Measurements from ENCODE around the gene FGF14.

FGF14 gene

DNA sequence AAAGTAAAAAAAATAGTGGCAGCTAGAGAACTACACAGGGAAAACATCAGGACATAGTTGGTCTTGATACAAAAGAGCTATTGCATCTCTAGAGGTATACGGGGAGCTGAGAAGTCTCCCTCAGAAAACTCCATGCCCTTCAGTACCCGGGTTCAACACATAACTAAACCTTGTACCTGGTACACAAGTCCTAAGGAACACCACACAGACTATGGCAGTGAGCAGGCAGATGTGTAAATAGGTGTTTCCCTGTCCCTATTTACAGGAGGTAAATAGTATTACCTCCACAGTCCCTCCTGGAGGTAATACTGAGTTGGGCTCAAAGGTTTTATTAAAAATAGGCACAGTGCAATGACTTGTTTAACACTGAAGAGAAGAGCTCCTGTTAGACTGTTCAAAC, 5.9 kb downstream of the FGF14 start:
- no peak overlapping the region for H2AFZ ChIP-seq (ENCODE audit: low read length, unreplicated experiment)
- H3K79me2 ChIP-seq (ENCODE audit: control insufficient read depth, insufficient read depth, low read length, unreplicated experiment): no peaks in the 10 kb centered on the region
- no peak overlapping the region for H3K4me3 ChIP-seq (ENCODE audit: low read depth, low read length)
- no peaks in the 10 kb centered on the region for H3K27me3 ChIP-seq (ENCODE audit: insufficient read depth, low read length)
- H3K27ac ChIP-seq (ENCODE audit: low read depth, low read length): no peak overlapping the region
- no peaks in the 10 kb centered on the region for H3K36me3 ChIP-seq (ENCODE audit: insufficient read depth, low read length)
- H3K4me1 ChIP-seq (ENCODE audit: control insufficient read depth, insufficient read depth, low read length, unreplicated experiment): peaks cover 19% of the 10 kb centered on the region

DNA sequence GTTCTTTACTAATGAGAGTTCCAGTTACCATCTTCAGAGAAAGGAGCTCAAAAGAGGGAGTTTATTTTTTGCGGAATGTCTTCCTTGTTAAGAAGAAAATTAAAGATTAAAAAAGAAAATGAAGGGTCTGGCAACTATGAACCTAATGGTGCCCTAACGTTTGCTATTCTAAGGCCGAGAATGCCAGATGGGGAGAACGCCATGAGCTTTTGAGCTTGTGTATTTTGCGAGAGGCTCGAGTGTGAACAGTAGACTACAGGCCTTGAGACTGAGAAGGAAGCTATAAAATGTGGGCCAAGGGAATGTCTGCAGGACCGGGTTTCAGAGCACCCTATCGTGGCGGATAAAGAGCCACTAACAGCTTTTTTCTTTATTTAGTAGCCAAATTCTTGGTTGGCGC, 6.7 kb downstream of the FGF14 start:
- H2AFZ ChIP-seq (ENCODE audit: low read length, unreplicated experiment): peak overlapping the region; percentile 94
- H3K79me2 ChIP-seq (ENCODE audit: control insufficient read depth, insufficient read depth, low read length, unreplicated experiment): no peaks in the 10 kb centered on the region
- peak overlapping the region; percentile 87 for H3K4me3 ChIP-seq (ENCODE audit: low read depth, low read length)
- no peak overlapping the region for H3K27ac ChIP-seq (ENCODE audit: low read depth, low read length)
- H3K36me3 ChIP-seq (ENCODE audit: insufficient read depth, low read length): no peaks in the 10 kb centered on the region
- H3K4me1 ChIP-seq (ENCODE audit: control insufficient read depth, insufficient read depth, low read length, unreplicated experiment): peaks cover 19% of the 10 kb centered on the region
- H3K27me3 ChIP-seq (ENCODE audit: insufficient read depth, low read length): no peaks in the 10 kb centered on the region

DNA sequence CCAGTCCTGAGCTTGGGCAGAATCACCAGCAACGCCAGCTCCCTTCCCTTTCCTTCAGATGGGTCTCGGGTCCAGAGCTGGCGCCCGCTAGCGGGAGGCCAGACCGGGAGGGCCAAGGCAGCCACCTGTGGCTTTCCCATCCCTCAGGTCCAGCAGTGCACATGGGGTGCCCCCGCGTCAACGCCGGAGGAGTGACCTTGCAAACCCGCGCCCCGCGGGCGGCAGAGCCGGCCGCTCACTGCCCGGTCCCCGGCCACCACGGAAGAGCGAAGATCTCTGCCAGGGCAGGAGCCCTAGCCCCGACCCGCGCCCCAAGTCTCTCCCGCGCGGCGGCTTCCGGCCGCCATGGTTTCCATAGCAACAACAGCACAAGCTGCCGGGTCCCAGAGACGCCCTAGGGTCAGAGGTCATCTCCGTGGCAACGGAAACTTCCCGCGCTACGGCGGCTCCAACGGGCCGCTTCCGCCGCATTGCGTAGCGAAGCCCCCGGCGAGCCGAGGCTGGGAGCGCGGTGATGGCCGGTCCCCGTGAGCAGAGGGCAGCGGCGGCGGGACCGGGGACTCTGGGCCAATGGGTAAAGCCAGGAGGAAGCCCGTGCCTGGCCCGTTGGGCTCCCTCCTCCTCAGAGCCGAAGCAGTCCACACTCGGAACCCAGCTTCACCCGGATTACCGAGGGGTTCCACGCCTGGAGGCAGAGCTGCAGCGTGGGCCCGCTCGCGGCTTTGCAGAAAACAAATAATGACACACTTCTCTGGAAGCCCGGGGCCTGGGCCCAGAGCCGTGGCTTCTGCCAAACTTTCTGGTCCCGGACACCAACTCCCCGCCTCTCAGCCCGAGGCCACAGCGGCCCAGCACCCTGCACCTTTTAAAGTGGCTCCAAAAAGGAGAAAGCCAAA, 7.4 kb downstream of the FGF14 start:
- peak overlapping the region; percentile 87 for H3K4me3 ChIP-seq (ENCODE audit: low read depth, low read length)
- H3K27ac ChIP-seq (ENCODE audit: low read depth, low read length): peak overlapping the region; percentile 58

DNA sequence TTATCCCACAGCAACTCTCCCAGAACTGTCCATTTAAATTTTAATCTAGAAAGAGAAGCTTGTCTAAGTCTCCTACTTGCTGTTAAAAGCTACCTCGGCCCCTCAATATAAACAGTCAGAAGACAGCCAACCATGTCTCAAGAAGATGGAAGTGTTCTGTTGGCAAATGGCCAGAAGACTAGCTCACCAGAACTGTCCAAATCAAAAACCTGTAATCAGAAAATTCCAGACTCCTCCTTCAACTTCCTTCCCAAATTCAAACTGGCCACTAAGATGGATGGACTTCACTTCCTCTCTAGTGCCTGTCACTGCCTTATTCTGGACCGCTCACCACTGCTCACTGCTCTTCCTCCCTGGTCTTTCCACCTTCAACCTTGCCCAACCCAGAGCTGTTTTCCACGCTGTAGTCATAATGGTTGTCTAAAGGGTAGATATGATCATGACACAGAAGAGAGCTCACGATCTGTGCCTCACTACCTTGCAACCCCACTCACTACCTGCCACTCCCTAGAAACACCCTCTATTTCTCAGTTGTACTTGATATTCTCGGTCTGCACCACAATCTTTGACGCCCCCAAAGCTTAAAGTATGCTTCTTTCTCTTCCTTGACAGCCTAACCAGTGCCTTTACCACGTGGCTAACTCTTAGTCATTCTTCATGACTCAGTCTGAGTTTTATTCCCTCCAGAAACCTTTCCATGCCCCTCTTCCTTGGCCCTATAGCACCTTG, 9.2 kb downstream of the FGF14 start:
- Histone ChIP-seq H3K36me3 (ENCODE audit: insufficient read depth, low read length) (no peaks in the 10 kb centered on the region), H3K27ac (ENCODE audit: low read depth, low read length) (no peak overlapping the region), H3K27me3 (ENCODE audit: insufficient read depth, low read length) (no peaks in the 10 kb centered on the region), H2AFZ (ENCODE audit: low read length, unreplicated experiment) (no peak overlapping the region), H3K79me2 (ENCODE audit: control insufficient read depth, insufficient read depth, low read length, unreplicated experiment) (no peaks in the 10 kb centered on the region), H3K4me1 (ENCODE audit: control insufficient read depth, insufficient read depth, low read length, unreplicated experiment) (peaks cover 14% of the 10 kb centered on the region), H3K4me3 (ENCODE audit: low read depth, low read length) (no peak overlapping the region)

More for the DNA sequence above, 7.4 kb downstream of the FGF14 start:
- no peaks in the 10 kb centered on the region for H3K36me3 ChIP-seq (ENCODE audit: insufficient read depth, low read length)
- H2AFZ ChIP-seq (ENCODE audit: low read length, unreplicated experiment): peak overlapping the region; percentile 94
- H3K4me1 ChIP-seq (ENCODE audit: control insufficient read depth, insufficient read depth, low read length, unreplicated experiment): peaks cover 17% of the 10 kb centered on the region
- H3K79me2 ChIP-seq (ENCODE audit: control insufficient read depth, insufficient read depth, low read length, unreplicated experiment): no peaks in the 10 kb centered on the region
- H3K27me3 ChIP-seq (ENCODE audit: insufficient read depth, low read length): no peaks in the 10 kb centered on the region

DNA sequence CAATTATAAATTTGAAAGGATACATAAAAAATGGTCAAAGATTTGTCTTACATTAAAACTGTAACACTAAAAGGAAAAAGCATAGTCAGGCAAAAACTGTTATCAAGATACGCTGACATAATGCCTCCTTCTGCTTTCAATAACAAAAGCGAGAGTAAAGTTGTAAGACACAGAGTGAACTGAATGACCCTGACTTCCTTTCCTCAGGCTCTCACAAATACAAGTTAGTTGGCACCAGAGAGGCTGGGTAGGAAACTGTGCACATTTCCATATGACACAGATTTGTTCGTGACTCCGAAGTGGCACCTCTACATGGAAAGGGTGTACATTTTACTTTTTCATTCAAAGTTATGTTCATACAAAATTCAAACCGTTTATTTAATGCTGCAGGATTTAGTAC, 15.4 kb downstream of the FGF14 start:
- Histone ChIP-seq H3K4me1 (ENCODE audit: control insufficient read depth, insufficient read depth, low read length, unreplicated experiment) (no peaks in the 10 kb centered on the region), H3K36me3 (ENCODE audit: insufficient read depth, low read length) (no peaks in the 10 kb centered on the region), H3K27me3 (ENCODE audit: insufficient read depth, low read length) (no peaks in the 10 kb centered on the region), H3K27ac (ENCODE audit: low read depth, low read length) (no peak overlapping the region), H3K4me3 (ENCODE audit: low read depth, low read length) (no peak overlapping the region), H3K79me2 (ENCODE audit: control insufficient read depth, insufficient read depth, low read length, unreplicated experiment) (no peaks in the 10 kb centered on the region), H2AFZ (ENCODE audit: low read length, unreplicated experiment) (no peak overlapping the region)

DNA sequence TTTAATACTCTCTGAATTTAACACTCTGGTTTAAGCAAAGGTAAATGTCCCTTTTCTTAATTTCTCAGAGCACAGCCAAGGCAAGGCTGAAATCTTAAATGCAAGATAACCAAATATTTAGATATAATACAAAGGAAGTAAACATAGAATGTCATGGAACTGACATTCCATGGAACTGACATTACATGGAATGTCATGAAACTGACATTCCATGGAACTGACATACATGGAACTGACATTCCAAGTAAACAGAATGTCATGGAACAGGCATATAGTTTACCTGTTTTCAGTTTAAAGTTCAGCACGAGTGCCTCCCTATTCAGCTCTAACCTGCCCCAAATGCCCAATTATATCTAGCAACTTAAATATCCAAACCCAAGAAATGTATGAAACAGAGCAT, 21.8 kb downstream of the FGF14 start:
- H3K79me2 ChIP-seq (ENCODE audit: control insufficient read depth, insufficient read depth, low read length, unreplicated experiment): no peaks in the 10 kb centered on the region
- H3K27me3 ChIP-seq (ENCODE audit: insufficient read depth, low read length): no peaks in the 10 kb centered on the region
- H3K4me1 ChIP-seq (ENCODE audit: control insufficient read depth, insufficient read depth, low read length, unreplicated experiment): no peaks in the 10 kb centered on the region
- no peak overlapping the region for H3K27ac ChIP-seq (ENCODE audit: low read depth, low read length)
- no peak overlapping the region for H2AFZ ChIP-seq (ENCODE audit: low read length, unreplicated experiment)
- H3K36me3 ChIP-seq (ENCODE audit: insufficient read depth, low read length): no peaks in the 10 kb centered on the region
- no peak overlapping the region for H3K4me3 ChIP-seq (ENCODE audit: low read depth, low read length)

DNA sequence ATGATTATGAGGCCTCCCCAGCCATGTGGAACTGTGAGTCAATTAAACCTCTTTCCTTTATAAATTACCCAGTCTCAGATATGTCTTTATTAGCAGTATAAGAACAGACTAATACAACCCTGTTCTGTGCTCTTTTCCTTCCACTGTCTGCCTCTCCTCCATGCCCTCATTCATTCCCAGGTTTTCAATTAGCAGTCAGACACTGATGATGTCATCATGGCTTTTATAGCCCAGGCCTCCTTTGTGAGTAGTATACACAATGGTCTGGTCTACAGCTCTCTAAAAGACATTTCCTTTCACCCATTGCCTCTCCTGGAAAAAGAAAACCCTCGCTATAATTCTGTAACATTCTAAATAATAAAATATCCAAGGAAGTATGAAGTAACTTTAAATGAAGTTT, 25.5 kb downstream of the FGF14 start:
- Histone ChIP-seq H2AFZ (ENCODE audit: low read length, unreplicated experiment) (no peak overlapping the region), H3K4me1 (ENCODE audit: control insufficient read depth, insufficient read depth, low read length, unreplicated experiment) (no peaks in the 10 kb centered on the region), H3K36me3 (ENCODE audit: insufficient read depth, low read length) (no peaks in the 10 kb centered on the region), H3K79me2 (ENCODE audit: control insufficient read depth, insufficient read depth, low read length, unreplicated experiment) (no peaks in the 10 kb centered on the region), H3K4me3 (ENCODE audit: low read depth, low read length) (no peak overlapping the region), H3K27me3 (ENCODE audit: insufficient read depth, low read length) (no peaks in the 10 kb centered on the region), H3K27ac (ENCODE audit: low read depth, low read length) (no peak overlapping the region)

DNA sequence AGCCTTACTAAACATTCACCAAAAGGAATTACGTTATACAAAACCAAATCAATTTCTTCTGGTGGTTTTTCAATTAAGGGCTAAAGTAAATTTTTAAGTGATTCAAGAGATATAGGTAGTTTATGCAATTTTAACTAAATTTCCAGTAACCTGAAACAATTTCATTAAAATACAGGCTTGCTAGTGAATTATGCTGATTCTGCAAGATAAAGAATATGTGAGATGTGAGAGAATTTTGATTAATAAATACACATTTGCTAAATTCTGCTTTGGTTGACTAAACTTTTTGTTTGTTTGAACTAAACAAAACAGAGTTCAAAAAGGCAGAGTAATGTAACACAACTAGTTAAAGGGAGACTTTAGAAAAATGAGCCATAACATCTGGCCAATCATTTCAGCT, 27.1 kb downstream of the FGF14 start:
- no peaks in the 10 kb centered on the region for H3K27me3 ChIP-seq (ENCODE audit: insufficient read depth, low read length)
- no peaks in the 10 kb centered on the region for H3K4me1 ChIP-seq (ENCODE audit: control insufficient read depth, insufficient read depth, low read length, unreplicated experiment)
- no peak overlapping the region for H3K4me3 ChIP-seq (ENCODE audit: low read depth, low read length)
- H3K79me2 ChIP-seq (ENCODE audit: control insufficient read depth, insufficient read depth, low read length, unreplicated experiment): no peaks in the 10 kb centered on the region
- H2AFZ ChIP-seq (ENCODE audit: low read length, unreplicated experiment): no peak overlapping the region
- no peak overlapping the region for H3K27ac ChIP-seq (ENCODE audit: low read depth, low read length)
- H3K36me3 ChIP-seq (ENCODE audit: insufficient read depth, low read length): no peaks in the 10 kb centered on the region

DNA sequence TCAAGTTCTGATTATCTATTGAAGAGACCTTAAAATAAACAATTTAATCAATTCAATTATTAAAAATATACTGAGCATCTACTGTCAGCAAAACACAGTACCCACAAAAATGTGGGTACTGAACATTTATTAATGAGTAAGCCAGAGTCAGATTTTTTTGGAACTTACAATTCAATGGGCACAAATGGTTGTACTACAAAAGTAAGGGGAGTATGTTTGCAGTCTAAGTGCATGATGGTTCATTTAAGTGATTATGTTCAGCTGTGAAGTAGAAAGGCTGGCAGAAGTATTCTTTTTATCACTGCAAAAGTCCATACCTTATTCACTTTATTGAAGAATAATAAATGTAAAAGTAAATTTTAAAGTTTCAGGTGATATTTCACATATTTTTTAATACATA, 27.6 kb downstream of the FGF14 start:
- H3K27ac ChIP-seq (ENCODE audit: low read depth, low read length): no peak overlapping the region
- H3K4me3 ChIP-seq (ENCODE audit: low read depth, low read length): no peak overlapping the region
- no peaks in the 10 kb centered on the region for H3K4me1 ChIP-seq (ENCODE audit: control insufficient read depth, insufficient read depth, low read length, unreplicated experiment)
- H3K79me2 ChIP-seq (ENCODE audit: control insufficient read depth, insufficient read depth, low read length, unreplicated experiment): no peaks in the 10 kb centered on the region
- no peaks in the 10 kb centered on the region for H3K27me3 ChIP-seq (ENCODE audit: insufficient read depth, low read length)
- H3K36me3 ChIP-seq (ENCODE audit: insufficient read depth, low read length): no peaks in the 10 kb centered on the region
- no peak overlapping the region for H2AFZ ChIP-seq (ENCODE audit: low read length, unreplicated experiment)

DNA sequence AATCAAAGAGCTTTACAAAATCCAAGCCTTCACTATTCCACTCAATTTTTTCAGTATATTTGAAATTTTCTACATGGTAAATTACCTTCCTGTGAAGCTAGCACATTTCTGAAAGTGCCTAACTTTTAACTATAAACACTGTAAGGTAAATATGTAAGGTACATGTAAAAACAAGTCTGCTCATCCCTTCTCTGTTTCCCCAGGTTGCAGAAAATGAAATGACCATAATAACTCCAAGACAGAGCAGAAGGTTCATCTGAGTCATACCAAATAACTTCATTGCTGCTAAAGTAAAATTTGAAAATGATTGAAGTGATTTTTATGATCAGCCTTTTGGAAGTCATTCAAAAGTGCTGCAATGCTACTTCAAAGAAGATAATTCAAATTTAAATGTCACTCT, 28.6 kb downstream of the FGF14 start:
- no peaks in the 10 kb centered on the region for H3K36me3 ChIP-seq (ENCODE audit: insufficient read depth, low read length)
- no peak overlapping the region for H3K27ac ChIP-seq (ENCODE audit: low read depth, low read length)
- H2AFZ ChIP-seq (ENCODE audit: low read length, unreplicated experiment): no peak overlapping the region
- peaks cover 2% of the 10 kb centered on the region for H3K4me1 ChIP-seq (ENCODE audit: control insufficient read depth, insufficient read depth, low read length, unreplicated experiment)
- no peaks in the 10 kb centered on the region for H3K27me3 ChIP-seq (ENCODE audit: insufficient read depth, low read length)
- no peaks in the 10 kb centered on the region for H3K79me2 ChIP-seq (ENCODE audit: control insufficient read depth, insufficient read depth, low read length, unreplicated experiment)
- H3K4me3 ChIP-seq (ENCODE audit: low read depth, low read length): no peak overlapping the region

DNA sequence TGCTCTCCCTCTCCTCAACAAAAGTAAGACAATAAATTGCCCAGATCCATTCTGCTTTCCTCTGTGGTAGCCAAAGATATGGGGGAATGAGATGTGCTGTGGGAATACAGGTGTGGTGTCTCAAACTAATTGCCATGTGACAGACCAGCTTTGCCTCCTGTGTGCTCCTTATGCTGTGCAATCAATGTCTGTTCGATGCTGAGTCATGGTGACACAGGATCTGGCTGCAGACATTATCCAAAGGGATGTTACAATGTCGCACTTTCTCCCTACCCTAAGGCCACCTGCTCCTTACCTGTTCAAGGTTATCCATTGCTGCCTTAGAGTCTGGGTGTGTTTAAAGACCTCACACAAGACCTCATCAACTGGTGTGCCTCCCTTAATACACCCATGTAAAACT, 32.5 kb downstream of the FGF14 start:
- H3K79me2 ChIP-seq (ENCODE audit: control insufficient read depth, insufficient read depth, low read length, unreplicated experiment): no peaks in the 10 kb centered on the region
- no peaks in the 10 kb centered on the region for H3K36me3 ChIP-seq (ENCODE audit: insufficient read depth, low read length)
- H2AFZ ChIP-seq (ENCODE audit: low read length, unreplicated experiment): no peak overlapping the region
- H3K27ac ChIP-seq (ENCODE audit: low read depth, low read length): no peak overlapping the region
- peaks cover 2% of the 10 kb centered on the region for H3K4me1 ChIP-seq (ENCODE audit: control insufficient read depth, insufficient read depth, low read length, unreplicated experiment)
- no peaks in the 10 kb centered on the region for H3K27me3 ChIP-seq (ENCODE audit: insufficient read depth, low read length)
- H3K4me3 ChIP-seq (ENCODE audit: low read depth, low read length): no peak overlapping the region
